Midbrain (tissue), 1 donor: ENCODE results near the gene GRIA4.

ENCODE experiments used
- DNase-seq: peaks from one replicate; lab custom pipeline; 2025; lab: John Stamatoyannopoulos, UW

The GRIA4 gene

DNA sequence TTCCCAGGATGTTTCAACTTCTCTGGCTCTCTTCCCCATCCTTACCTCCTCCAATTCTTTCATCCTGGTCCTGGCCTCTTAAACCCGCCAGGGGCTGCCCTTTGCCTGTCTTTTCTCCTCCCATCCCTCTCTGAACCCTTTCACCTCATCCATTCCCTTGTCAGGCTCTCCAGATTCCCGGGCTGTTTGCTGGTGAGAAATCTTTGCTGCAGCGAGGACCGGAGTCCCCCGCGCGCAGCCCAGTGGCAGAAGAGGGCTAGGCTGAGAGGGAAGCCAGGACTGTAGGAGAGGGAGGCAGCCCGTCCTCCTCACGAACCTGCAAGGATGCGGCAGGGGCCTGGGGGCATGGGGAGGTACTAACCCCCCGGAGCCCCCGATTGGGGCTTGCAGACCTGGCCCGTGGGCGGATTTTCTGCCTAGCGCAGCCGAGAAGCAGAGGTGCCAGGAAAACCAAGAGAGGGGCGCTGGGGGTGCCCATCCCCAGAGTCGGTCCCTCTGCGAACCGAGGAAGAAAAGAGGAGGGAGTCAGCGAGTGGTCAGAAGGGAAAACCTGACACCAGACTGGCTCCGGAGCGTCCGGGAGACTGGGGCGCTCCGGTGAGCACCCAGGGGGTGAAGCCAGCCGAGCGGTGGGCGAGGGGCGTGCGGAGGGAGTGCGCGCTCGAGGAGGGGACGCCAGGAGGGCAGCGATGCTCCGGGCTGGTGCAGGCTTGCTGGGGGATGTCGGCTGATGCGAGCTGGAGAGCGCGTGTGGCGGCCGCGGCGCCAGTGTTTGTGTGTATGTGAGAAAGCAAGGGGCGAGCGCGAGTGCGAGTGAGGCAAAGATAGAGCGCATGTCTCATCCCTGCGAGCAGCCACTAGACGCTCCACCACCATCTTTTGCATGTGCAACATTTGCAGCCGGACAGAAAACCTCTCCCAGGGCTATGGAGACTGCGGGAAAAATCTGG lies at the start of gene GRIA4:
Gene GRIA4, plus strand, starts transcription at position 242 of the 950 bp plus-strand sequence. CDS start 925 bp downstream, outside the sequence.
- DNase-seq: peak; percentile 71

DNA sequence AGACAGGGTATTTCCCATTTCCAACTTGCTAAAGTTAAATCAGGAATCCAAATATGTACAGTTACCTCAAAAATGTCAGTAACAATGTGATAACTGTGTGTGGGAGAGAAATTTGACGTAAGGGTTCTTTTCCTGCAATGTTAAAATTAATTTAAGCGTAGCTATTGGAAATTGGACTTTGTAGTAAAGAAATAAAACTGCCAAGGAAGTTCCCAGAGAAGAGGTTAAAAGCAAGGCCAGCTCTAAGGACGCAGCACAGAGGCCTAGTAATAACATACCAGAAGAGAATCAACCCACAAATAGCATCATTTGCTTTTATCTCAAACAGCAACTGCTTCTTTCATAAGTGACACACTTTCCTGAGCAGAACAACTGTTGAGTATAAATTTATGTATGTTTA lies 36.8 kb upstream of the GRIA4 start:
- no peak for DNase-seq

GRCh38 chr11:105574974-105575373 lies 34.9 kb upstream of the GRIA4 start:
- no peak for DNase-seq

DNA sequence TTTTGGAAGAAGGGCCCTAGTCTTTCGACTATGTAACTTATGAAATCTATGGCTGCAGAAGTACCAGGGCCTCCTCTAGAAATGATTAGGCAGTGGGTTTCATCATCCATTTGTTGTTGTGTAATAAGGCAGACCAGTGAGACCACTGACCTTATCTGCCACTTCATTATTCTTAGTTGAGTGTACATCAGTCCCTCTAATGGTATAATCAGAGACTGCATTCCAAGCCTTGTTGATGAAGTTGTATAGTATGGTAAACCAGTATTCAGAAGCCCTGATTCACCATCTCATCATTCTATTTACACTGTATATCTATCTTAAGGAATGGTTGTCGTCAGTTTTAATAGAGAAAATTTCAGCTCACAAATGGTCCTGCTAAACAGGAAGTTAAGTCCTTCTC lies 32.2 kb upstream of the GRIA4 start:
- no peak for DNase-seq

GRCh38 chr11:105579111-105579510 lies 30.8 kb upstream of the GRIA4 start:
- no peak for DNase-seq

DNA sequence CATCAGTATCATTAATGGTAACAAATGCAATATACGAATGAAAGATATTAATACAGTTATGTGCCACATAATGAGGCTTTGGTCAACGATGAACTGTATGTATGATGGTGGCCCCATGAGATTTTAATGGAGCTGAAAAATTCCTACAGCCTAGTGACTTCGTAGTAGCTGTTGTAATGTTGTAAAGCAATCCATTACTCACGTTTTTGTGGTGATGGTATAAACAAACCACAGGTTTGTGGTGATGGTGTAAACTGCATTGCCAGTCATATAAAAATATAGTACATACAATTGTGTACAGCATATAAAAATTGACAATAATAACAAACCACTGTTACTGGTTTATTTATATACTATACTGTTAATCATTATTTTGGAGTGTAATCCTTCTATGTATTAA lies 27.4 kb upstream of the GRIA4 start:
- DNase-seq: no peak

DNA sequence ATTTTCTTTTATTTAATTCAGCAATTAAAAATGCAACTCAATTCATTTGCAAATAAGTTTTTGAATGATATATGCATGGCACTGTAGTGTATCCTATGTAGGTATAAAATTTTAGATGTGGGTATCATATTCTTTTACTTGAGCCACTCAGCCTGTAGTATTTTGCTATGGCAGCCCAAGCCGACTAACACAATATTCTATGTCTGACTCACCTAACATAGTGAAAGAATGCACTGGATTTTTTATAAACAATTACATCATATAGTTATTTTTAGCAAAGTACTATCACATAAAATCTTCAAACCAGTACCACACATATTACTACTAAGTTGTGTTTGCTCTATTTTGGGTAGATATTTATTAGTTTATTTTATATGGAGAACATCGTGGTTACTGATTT lies 21.9 kb upstream of the GRIA4 start:
- no peak for DNase-seq

- DNase-seq: no peak
Observed at GRCh38 chr11:105589346-105589745, 20.5 kb upstream of the GRIA4 start.

GRCh38 chr11:105592035-105592434 lies 17.8 kb upstream of the GRIA4 start:
- DNase-seq: no peak

GRCh38 chr11:105598371-105598770 lies 11.5 kb upstream of the GRIA4 start:
- no peak for DNase-seq

GRCh38 chr11:105603156-105603555 lies 6.7 kb upstream of the GRIA4 start:
- DNase-seq: no peak

DNA sequence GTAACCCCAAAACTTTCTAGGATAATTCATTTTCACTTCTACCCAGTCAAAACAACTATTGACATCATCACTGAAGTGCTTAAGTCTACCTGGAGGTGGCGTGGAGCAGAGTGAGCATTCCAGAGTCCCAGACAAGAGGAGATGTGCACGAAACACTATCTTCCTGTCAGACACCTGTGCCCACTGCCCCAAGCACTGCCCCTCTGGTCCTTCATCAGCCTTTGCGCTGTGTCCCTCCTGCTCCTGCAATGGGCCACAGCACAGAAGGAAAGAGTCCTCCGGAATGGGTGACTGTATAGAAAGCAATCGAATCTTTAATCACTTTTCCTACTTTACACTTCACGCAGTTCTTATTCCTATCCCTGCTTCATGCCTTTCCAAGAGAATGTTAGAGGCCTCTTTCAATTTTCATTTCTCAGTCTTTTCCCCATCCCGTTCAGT lies 512 bp upstream of the GRIA4 start:
- DNase-seq: peak; percentile 32

GRCh38 chr11:105610871-105611571 lies 1.1 kb downstream of the GRIA4 start:
- peak; percentile 58 for DNase-seq

DNA sequence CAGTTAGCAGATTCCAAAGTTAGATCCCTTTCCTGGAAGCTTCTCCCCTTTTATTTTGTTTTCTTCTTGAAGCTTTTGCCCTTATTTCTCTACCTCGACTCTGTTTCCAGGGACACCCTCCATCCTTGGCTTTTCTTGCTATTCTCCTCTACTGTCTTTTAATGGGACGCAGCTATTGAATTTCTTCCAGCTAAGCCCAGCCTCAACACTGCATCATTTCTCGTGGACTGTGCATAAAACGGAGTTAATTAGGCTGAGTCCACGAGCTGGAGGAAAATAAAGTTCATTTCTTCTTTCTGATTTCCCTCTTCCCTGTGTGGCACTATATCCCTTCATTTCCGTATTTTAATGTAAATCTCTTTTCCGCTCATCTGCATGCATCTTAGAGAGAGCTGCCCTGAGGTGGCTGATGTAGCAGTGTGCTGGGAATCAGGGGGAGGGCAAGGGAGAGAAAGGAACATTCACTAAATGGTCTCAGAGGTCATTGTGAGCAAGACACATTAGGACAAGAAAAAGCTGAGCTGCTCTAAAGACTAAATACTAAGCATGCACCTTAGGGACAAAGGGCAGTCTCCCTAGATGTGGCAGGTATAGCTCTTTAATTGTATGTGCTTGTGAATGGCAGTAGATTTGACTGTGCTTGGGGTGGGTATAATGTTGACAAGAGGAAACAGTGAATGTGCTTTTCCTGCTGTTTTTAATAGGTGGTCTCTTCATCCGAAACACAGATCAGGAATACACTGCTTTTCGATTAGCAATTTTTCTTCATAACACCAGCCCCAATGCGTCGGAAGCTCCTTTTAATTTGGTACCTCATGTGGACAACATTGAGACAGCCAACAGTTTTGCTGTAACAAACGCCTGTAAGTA lies 1.9 kb downstream of the GRIA4 start:
- DNase-seq: no peak

DNA sequence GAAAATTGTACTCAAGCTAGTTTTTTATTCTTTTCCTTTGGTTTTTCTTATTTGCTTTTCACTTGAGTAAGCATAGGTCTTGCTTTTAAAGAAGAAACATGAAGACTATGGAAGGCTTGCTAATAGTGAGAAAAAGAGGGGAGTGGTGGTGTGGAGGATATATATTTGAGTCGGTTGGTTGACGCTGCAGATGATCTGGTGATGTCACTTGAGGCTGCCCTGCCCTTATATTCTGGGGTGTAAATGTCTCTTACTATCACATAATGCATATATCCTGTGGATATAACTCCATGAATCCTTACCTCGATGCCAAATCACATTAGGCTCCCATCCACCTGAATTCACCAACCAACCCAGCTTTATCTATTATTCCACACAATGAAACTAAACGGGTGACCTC lies 2.9 kb downstream of the GRIA4 start:
- DNase-seq: peak; percentile 42

DNA sequence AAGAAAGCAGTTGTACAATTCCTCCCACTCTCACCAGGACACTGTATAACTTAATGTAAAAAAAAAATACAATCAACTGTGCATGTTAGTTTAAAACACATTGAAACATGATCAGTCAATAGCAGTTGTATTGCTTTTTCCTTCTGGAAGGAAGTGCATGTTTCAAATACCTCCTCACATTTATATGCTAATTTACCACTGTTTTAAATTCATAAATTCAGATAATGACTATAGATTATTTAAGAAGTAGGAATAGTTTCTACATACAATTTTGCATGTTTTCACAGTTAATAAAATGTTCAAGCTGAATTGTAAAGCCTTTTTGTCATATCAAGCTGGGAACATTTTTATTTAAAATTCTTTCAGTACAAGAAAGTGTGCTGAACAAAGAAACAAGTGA lies 3.3 kb downstream of the GRIA4 start:
- DNase-seq: no peak

- DNase-seq: no peak
Observed at GRCh38 chr11:105618343-105618955, 8.6 kb downstream of the GRIA4 start.

- peak; percentile 26 for DNase-seq
Observed at GRCh38 chr11:105619556-105619955, 9.7 kb downstream of the GRIA4 start.

GRCh38 chr11:105622016-105622415 lies 12.1 kb downstream of the GRIA4 start:
- DNase-seq: no peak

DNA sequence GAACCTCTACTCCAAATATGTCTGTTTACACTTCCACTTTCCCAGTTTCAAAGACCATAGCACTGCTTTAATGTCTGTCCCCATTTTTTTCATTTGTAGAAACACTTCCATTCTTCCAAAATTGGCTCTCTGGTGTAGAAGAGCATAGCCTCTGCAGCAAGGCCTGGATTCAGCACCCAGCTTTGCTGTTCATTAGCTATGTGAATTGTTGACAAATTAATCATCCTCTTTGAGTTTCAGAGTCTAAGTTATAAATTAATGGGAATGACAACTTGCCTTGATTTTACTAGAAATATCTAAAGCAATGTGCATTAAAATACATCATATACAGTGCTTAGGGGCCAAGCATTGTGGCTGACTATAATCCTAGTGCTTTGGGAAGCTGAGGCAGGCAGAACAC lies 22.4 kb downstream of the GRIA4 start:
- no peak for DNase-seq

GRCh38 chr11:105635466-105635865 lies 25.6 kb downstream of the GRIA4 start:
- DNase-seq: no peak

DNA sequence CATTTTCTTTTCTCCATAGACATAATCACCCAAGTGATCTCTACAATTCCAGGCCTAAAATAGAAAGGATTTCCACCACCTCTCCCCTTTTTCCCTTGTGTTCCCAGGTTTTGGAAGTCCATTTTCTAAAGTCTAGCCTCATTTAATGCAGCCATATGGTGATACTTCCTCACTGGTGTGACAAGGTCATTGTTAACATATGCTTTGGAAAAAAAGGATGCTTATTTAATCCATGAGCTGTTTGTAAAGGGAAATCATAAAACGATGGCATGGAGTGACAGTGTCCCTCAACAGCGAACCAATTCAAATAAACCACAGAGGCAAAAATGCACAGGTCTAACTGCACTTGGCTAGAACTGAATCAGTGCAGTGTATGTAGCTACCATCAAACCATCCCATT lies 26.6 kb downstream of the GRIA4 start:
- no peak for DNase-seq
